HG03064 (cell line): ENCODE results near the gene RBPJL.

Source experiments
- ATAC-seq: cut with Tn5 transposase; IDR thresholded peaks from one replicate; pipeline ENCODE4 v1.9.1; 2021; ENCODE audit warnings: low read depth; ENCODE audit not compliant: unreplicated experiment

Gene RBPJL

DNA sequence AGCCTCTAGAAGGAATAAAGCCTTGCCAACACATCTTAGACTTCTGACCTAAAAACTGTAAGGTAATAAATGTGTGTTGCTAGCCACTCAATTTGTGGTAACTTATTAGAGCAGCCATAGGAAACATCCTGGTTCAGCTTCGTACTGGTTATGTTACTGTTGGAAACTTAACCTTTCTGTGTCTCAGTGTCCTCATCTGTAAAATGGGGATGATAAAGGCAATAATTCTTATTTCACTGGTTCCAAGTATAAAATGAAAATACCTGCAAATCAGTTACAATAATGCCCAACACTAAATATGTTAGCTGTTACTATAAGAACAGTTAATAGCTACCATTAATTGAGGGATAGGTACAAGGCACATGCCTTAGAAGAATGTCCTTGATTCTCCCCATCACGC, 14.3 kb upstream of the RBPJL start:
- no peak for ATAC-seq

DNA sequence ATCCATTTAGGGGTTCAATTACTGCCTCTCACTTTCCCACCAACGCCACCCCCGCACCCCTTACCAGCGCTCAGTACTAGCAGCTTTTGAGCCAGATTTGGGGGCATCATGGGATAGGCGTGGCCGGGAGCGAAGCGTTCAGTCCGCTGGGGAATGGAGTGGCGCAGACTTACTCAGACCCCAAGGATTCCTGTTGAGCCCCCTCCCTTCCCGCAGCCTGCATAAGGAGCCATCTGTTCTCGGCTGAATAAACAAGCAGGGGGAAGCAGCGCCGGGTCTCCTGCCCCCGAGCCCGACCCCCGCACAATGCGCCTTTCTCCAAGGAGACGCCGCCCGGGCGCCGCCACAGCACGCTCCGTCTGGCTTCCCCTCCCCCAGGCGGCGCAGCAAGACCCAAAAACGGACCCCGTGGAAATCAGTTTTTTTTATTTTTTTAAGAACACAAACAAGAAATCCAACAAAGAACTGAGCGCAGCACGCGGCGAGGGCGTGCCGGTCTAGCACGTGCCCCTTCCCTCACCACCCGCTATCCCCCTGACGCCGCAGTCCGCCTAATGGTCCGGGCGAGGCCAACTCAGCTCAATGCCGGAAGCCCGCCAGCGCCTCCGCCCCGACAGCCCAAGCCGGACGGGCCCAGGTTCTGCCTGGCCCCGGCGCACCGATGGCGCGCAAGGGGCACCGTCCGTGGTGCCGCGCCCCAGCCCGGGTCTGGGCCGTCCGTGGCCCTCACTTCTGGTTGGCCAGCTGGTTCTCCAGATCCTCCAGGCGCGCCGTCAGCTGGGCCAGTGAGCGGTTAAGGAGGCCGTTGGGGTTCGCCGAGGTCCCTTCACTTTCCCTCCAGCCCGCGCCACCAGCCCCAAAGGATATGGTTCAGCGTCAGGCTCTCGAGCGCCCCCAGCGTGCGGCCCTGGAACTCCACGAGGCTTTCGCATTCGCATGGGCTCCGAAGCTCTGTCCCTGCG, 13.3 kb upstream of the RBPJL start:
- no peak for ATAC-seq

DNA sequence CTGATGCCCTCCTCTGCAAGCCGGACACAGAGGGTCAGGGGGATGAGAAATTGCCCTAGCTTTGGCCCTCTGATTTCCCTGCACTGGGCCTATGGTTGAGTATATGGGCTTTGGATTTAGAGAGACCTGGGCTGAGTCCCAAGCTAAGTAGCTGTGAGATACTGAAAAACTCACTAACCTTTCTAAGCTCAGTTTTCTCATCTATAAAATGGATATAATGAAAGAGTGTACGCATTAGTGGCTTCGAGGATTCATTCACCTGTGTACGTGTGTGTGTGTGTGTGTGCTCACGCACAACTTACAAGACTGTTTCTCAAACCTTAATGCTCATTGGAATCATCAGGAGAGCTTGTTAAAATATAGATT, 12.7 kb upstream of the RBPJL start:
- no peak for ATAC-seq

- ATAC-seq = no peak
Measured at GRCh38 chr20:45294659-45295058, 12.0 kb upstream of the RBPJL start.

- no peak for ATAC-seq
Measured at GRCh38 chr20:45297786-45298497, 8.7 kb upstream of the RBPJL start.

- no peak for ATAC-seq
Measured at GRCh38 chr20:45299786-45300185, 6.9 kb upstream of the RBPJL start.

DNA sequence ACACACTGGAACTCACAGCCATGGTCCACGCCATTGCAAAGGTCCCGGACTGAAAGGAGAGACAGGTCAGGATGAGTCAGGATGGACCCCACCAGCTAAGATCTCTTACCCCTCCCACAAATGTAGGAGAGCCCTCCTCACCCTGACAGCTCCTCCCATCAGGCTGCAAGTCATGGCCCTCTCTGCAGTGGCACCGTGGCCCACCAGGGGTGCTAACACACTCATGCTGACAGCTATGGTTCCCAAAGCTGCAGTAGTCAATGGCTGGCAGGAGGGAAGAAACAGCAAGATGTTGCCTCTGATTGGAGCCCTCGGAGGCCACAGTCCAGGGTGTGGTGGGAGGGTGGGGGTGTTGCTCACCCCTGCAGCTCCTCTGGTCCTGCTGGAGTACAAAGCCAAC, 5.7 kb upstream of the RBPJL start:
- ATAC-seq = no peak

GRCh38 chr20:45301824-45302271, 4.8 kb upstream of the RBPJL start:
- no peak for ATAC-seq

GRCh38 chr20:45303586-45304463, 2.8 kb upstream of the RBPJL start:
- ATAC-seq = no peak

DNA sequence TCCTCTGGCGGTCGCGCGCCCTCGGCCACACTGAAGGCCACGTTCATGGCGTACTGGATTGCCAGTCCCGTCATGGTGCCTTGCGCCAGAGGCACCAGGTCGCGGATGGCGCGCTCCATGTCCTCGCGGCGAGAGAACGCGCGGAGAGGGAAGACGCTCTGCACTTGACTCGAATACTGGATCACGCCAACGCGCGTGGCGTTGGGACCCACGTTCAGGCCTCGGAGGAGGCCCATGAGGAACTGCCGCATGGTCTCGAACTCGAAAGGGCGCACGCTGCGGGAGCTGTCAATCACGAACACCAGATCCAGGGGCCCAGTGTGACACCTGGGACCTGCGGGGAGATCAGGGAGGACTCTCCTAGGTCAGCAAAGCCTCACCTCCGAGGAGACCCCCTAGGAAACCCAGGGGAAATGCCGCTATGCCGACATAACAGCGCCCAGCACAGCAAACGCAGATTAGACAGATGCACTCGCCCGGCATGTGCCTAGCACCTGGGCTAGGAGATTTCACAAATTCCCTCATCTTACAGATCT, 2.1 kb upstream of the RBPJL start:
- no peak for ATAC-seq

DNA sequence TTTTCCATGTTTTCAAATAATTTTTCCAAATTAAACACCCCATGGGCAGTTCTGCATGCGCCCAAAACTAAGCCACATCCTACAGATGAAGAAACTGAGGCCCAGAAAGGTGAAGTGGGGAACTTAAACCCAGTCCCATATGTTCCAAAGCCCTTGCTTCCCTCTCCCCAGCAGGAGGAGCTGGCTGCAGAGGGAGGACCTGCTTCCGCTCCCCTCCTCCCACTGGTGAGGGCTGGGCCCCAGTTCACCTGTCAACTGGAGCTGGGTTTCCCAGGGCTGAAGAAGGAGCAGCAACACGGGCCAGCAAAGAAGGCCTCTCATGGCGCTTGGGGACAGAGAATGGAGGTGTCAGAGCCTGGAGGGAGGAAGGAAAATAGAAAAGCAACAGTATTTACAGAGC, 1.4 kb upstream of the RBPJL start:
- ATAC-seq = no peak

DNA sequence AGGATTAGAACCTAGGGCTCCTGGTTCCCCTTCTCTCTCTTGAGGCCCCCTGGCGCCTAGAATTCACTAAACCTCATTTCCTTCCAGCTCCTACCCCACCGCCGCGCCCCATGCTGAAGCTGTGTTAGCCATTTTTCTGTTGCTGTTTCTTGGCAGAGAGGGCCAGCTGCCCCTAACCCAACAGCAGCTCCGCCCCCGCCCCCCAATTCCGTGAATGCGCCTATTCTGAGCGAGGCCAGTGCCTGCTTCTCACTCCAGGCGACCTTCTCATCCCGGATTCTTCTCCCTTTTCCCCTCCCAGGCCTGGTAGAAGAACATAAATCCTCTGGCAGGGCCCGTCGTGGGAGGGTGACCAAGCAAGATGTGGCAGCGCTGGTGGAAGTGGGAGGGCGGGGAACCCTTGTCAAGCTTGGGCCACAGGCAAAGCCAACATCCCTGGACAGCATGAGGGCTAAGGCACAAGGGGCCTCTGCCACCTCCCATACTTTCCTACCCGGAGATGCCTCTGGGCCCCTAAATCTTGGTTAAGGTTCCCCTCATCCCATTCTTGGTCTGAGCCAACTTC, 518 bp downstream of the RBPJL start:
- ATAC-seq = no peak

GRCh38 chr20:45308117-45308778, 1.6 kb downstream of the RBPJL start, which contains the start of gene MATN4:
Gene MATN4 (minus strand): TSS chr20:45308299. CDS start chr20:45305582, 2,717 bp downstream.
- no peak for ATAC-seq

DNA sequence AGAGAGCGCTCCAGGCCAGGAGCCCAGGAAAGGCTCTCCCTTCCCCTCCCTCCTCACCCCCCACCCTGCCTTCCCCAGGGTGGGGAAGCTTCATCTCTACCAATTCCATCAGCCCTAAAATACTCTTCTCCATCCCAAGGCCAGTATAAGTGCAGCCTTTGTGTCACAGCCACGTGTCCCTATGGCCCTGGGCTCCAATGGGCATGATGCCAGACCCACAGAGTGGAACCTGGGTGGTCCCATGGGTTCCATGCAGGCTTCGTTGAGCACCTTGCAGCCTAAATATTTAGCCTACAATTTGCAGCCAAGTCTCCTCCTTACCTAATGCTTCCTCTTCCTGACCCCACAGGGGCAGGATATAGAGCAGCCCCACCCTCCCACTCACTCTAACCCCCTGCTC, 2.4 kb downstream of the RBPJL start:
- ATAC-seq = no peak

DNA sequence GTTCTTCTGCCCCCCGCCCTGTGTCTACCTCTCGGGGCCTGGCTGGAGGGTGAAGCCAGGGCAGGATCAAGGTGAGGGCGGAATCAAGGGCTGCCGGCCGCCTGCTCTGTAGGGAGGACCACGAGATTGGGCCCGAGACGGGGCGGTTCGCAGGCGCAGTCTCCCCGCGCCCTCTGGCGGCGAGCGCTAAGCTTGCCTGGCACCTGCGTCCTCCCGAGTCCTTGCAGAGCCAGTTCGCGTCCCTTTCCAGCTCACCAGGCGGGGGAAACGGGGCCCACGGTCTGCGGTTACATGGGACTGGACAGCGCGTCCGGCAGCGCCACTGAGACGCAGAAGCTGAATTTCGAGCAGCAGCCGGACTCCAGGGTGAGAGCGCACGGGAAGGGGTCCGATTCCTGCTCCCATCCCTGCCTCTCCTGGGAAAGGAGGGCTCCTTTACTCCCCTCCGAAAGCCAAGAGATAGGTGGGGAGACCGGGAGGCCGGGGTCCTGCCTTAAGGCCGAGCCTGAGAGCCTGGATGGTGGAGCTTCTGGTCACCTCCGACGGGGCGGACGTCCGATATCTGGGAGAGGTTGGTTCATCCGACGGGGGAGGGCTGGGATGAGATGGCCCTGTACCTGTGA, 5.1 kb downstream of the RBPJL start:
- no peak for ATAC-seq

GRCh38 chr20:45312241-45312640, 5.6 kb downstream of the RBPJL start:
- ATAC-seq = no peak

DNA sequence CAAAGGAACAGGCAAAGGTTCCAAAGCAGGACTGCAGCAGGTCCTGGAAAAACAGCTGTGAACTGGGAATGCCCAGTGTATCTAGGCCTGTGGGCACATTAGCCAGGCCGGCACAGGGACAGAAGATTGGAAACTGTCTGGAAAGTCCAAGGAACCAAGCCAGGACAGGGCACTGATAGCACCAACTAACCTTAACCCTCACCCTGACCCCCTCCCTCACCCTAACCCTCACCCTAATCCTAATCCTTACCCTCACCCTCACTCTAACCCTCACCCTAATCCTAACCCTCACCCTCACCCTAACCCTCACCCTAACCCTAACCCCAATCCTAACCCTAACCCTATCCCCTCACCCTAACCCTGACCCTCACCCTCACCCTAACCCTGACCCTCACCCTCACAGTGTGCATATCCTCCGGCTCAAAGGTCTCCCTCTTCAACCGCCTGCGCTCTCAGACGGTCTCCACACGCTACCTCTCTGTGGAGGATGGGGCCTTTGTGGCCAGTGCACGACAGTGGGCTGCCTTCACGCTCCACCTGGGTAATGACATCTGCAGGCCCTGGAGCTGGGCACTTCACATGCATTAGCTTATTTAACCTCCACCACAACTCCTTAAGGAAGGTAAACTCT, 6.5 kb downstream of the RBPJL start:
- no peak for ATAC-seq

- no peak for ATAC-seq
Measured at GRCh38 chr20:45313943-45314342, 7.3 kb downstream of the RBPJL start.

- ATAC-seq = no peak
Measured at GRCh38 chr20:45315672-45316071, 9.0 kb downstream of the RBPJL start.
